Lower leg skin (tissue), 4 donors: ENCODE data around the gene S1PR1. TPM values are rescaled to one million over a fixed set of nuclear protein-coding genes. Genes with fewer than 3 reads are reported as not detected.

Source experiments
- DNase-seq, 2 donors: peaks; one replicate each; pipeline ENCODE4 v3.0.0-alpha.2; 2019; ENCODE audit warnings: low spot score in 2 of 2
- H3K4me3 ChIP-seq: fragments of 200-600 bp; sonication (generic); 2 replicates; pipeline ENCODE4 v1.5.1; 2017; ENCODE audit warnings: mild to moderate bottlenecking, low read depth; ENCODE audit not compliant: poor library complexity, severe bottlenecking
- CTCF ChIP-seq, 3 donors: fragments of 450-650 bp; IDR thresholded peaks; one replicate each; pipeline ENCODE4 v1.5.1; 2016; ENCODE audit warnings: antibody characterized with exemption in 3 of 3, mild to moderate bottlenecking in 3 of 3, moderate library complexity in 2 of 3
- POLR2A ChIP-seq, 2 donors: fragments of 450-650 bp; IDR thresholded peaks; one replicate each; pipeline ENCODE4 v1.6.1; 2016 to 2017; ENCODE audit warnings: antibody characterized with exemption in 2 of 2, mild to moderate bottlenecking in 1 of 2, moderate library complexity in 1 of 2
- WGBS, 2 donors: methylation state at CpG; one replicate each; pipeline ENCODE4 v1.1.5; 2018; 5-methylcytosine and 5-hydroxymethylcytosine counted together
- intact Hi-C: fragments of 100-400 bp; cut with DNase I; formaldehyde crosslinking; loops from one replicate; pipeline ENCODE4 v1.15.0; 2023; ENCODE audit warnings: low total_unique reads
- total RNA-seq, 4 donors: library from RNA; depleted of rRNA; stranded (reverse); fragments of >200 nt; gene quantifications; one replicate each; pipeline ENCODE4 v1.1.0, GENCODE V29; 2016

The S1PR1 gene
- total RNA-seq, 4 donors from 2014 or later: 19.3 to 62.5 (median 27.7) TPM

- TF ChIP-seq POLR2A (IDR thresholded peaks at IDR 0.05): no peak
- intact Hi-C loops: loop anchor here (10.0 kb wide), 1 partner anchor 333 kb away; no protein-coding TSS in a partner anchor
- DNase-seq: peak in 1 of 2 donors; percentile 35
- WGBS, 2 donors: 73 to 85% methylated on average over 3 of the region's 3 CpGs
- H3K4me3 ChIP-seq: no peak overlapping the region
Measured at GRCh38 chr1:101257500-101258325, 20.9 kb downstream of the S1PR1 start.

- H3K4me3 ChIP-seq: no peak overlapping the region
- intact Hi-C loops: loop anchor here (10.0 kb wide), 1 partner anchor 335 kb away; no protein-coding TSS in a partner anchor
- DNase-seq: no peak
- TF ChIP-seq CTCF (IDR thresholded peaks at IDR 0.05): no peak
- no peak for TF ChIP-seq POLR2A (IDR thresholded peaks at IDR 0.05)
Measured at GRCh38 chr1:101259744-101260148, 22.9 kb downstream of the S1PR1 start.

GRCh38 chr1:101260556-101261350 lies 23.9 kb downstream of the S1PR1 start:
- H3K4me3 ChIP-seq: no peak overlapping the region
- intact Hi-C loops: no loop called here
- TF ChIP-seq POLR2A (IDR thresholded peaks at IDR 0.05) (no peak), CTCF (IDR thresholded peaks at IDR 0.05) (no peak)
- WGBS, 2 donors: 54 to 77% methylated on average over 1 of the region's 1 CpG
- no peak for DNase-seq

- WGBS, 2 donors: 74 to 82% methylated on average over 4 of the region's 4 CpGs
- DNase-seq: no peak
- H3K4me3 ChIP-seq: no peak overlapping the region
- intact Hi-C loops: no loop called here
- TF ChIP-seq POLR2A (IDR thresholded peaks at IDR 0.05) (no peak), CTCF (IDR thresholded peaks at IDR 0.05) (no peak)
Measured at GRCh38 chr1:101261623-101262022, 24.8 kb downstream of the S1PR1 start.

GRCh38 chr1:101262060-101262459 lies 25.2 kb downstream of the S1PR1 start:
- WGBS, 2 donors: 80 to 83% methylated on average over 4 of the region's 4 CpGs
- no peak for DNase-seq
- H3K4me3 ChIP-seq: no peak overlapping the region
- intact Hi-C loops: no loop called here
- TF ChIP-seq POLR2A (IDR thresholded peaks at IDR 0.05) (no peak), CTCF (IDR thresholded peaks at IDR 0.05) (no peak)
